Measurements from ENCODE around the gene IFNGR2. TPM values are rescaled to one million over a fixed set of nuclear protein-coding genes. Genes with fewer than 3 reads are reported as not detected.

Gene IFNGR2
- total and polyA plus RNA-seq, 2 of the 13 experiments (the other 11 are each of a cell fraction or from before 2014, with no cell fraction given): 61.3 to 117 TPM

- TF ChIP-seq ZNF609 (CRISPR knock-in tag; IDR thresholded peaks at IDR 0.05; ENCODE audit: borderline replicate concordance) (no peak; the same call in 1 of the 2 replicates), MTA1 (CRISPR knock-in tag; IDR thresholded peaks at IDR 0.05; ENCODE audit: borderline replicate concordance) (0 out of 2 replicates have a peak, but pooled peaks have one; percentile 17), FOXK2 (IDR thresholded peaks at IDR 0.05) (no peak), TCF12 (IDR thresholded peaks at IDR 0.05) (no peak), TCF12 (CRISPR knock-in tag; IDR thresholded peaks at IDR 0.05) (no peak), RBM39 (IDR thresholded peaks at IDR 0.05; ENCODE audit: low read depth, low read length, poor library complexity, severe bottlenecking) (no peak), THAP9 (CRISPR knock-in tag; IDR thresholded peaks at IDR 0.05; ENCODE audit: borderline replicate concordance) (no peak), ATF7-NPFF (CRISPR knock-in tag; IDR thresholded peaks at IDR 0.05; ENCODE audit: low read depth) (peak; percentile 37; the same call in 1 of the 2 replicates), ZNF841 (CRISPR knock-in tag; IDR thresholded peaks at IDR 0.05; ENCODE audit: borderline replicate concordance) (no peak; the same call in 1 of the 2 replicates), CC2D1A (CRISPR knock-in tag; IDR thresholded peaks at IDR 0.05) (no peak), RNF2 (conservative IDR thresholded peaks at IDR 0.05; ENCODE audit: low read depth) (no peak), SAP130 (CRISPR knock-in tag; IDR thresholded peaks at IDR 0.05; ENCODE audit: low read depth) (peak; percentile 81)
- TF ChIP-seq, protein P1, sequence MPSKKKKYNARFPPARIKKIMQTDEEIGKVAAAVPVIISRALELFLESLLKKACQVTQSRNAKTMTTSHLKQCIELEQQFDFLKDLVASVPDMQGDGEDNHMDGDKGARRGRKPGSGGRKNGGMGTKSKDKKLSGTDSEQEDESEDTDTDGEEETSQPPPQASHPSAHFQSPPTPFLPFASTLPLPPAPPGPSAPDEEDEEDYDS (CRISPR knock-in tag; IDR thresholded peaks at IDR 0.05): peak; percentile 81
- TF ChIP-seq, protein P2, sequence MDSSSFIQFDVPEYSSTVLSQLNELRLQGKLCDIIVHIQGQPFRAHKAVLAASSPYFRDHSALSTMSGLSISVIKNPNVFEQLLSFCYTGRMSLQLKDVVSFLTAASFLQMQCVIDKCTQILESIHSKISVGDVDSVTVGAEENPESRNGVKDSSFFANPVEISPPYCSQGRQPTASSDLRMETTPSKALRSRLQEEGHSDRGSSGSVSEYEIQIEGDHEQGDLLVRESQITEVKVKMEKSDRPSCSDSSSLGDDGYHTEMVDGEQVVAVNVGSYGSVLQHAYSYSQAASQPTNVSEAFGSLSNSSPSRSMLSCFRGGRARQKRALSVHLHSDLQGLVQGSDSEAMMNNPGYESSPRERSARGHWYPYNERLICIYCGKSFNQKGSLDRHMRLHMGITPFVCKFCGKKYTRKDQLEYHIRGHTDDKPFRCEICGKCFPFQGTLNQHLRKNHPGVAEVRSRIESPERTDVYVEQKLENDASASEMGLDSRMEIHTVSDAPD (CRISPR knock-in tag; IDR thresholded peaks at IDR 0.05): no peak
- TF ChIP-seq, protein P3, sequence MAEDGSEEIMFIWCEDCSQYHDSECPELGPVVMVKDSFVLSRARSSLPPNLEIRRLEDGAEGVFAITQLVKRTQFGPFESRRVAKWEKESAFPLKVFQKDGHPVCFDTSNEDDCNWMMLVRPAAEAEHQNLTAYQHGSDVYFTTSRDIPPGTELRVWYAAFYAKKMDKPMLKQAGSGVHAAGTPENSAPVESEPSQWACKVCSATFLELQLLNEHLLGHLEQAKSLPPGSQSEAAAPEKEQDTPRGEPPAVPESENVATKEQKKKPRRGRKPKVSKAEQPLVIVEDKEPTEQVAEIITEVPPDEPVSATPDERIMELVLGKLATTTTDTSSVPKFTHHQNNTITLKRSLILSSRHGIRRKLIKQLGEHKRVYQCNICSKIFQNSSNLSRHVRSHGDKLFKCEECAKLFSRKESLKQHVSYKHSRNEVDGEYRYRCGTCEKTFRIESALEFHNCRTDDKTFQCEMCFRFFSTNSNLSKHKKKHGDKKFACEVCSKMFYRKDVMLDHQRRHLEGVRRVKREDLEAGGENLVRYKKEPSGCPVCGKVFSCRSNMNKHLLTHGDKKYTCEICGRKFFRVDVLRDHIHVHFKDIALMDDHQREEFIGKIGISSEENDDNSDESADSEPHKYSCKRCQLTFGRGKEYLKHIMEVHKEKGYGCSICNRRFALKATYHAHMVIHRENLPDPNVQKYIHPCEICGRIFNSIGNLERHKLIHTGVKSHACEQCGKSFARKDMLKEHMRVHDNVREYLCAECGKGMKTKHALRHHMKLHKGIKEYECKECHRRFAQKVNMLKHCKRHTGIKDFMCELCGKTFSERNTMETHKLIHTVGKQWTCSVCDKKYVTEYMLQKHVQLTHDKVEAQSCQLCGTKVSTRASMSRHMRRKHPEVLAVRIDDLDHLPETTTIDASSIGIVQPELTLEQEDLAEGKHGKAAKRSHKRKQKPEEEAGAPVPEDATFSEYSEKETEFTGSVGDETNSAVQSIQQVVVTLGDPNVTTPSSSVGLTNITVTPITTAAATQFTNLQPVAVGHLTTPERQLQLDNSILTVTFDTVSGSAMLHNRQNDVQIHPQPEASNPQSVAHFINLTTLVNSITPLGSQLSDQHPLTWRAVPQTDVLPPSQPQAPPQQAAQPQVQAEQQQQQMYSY (CRISPR knock-in tag; IDR thresholded peaks at IDR 0.05): peak; percentile 81
These were observed 76.7 kb downstream of the IFNGR2 start, which contains the start of gene TMEM50B (continued) for GRCh38 chr21:33479679-33480480.

Measured in HepG2 (cell line).